Epithelial cell of proximal tubule (primary cell): Measurements from ENCODE around the gene UBIAD1. TPM values are rescaled to one million over a fixed set of nuclear protein-coding genes. Genes with fewer than 3 reads are reported as not detected.
"Not testable (repeated sequence)": the region's sequence is repeated elsewhere in the genome, so short reads cannot be mapped to it uniquely, and the experiment has no call there.

Experiments used
- DNase-seq: peaks from one replicate; pipeline ENCODE4 v3.0.0-alpha.2; 2011; ENCODE audit warnings: low read depth
- H3K4me3 ChIP-seq: 2 replicates; pipeline ENCODE4 v1.5.1; 2011; ENCODE audit warnings: low read depth, mild to moderate bottlenecking, low read length
- CTCF ChIP-seq: conservative IDR thresholded peaks from 2 replicates; pipeline ENCODE4 v1.5.1; 2012; ENCODE audit warnings: low read depth, mild to moderate bottlenecking, low read length
- total RNA-seq: library from RNA; depleted of rRNA; stranded (reverse); fragments of >200 nt; gene quantifications from 2 replicates; pipeline ENCODE4 v1.2.3, GENCODE V29; 2015

Gene UBIAD1
- total RNA-seq, 1 donor from 2014 or later: 6.2 TPM

DNA sequence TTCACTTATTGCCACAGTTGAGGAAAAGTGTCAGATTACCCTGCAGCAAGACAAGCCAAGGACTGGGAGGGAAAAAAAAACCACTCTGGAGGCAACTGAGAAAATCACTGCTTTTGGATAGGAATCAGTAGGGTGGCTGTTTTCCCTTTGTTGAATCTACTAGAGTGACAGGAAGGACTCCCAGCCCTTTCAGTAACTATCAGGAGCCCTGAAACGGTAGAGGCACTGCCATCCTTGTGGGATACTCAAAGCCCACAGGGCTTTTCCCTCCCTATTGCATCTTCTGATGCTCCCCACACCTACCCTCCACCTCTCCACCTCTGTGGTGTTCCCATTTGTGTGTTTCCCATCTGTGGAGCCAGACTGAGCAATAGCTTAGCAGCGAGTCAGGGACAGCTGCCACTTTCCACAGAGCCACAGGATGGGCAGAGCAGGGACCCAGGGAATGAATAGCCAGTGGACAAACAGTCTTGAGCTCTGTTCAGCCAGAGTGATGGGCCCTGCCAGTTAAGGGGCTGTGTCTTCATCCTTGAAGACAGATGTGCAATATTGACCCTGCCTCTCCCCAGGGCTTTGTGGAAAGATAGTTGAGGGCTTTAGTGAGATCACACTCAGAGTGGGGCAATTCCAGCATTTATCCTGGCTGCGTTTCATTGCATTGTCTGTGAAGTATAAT lies 13.9 kb downstream of the UBIAD1 start:
- TF ChIP-seq CTCF: no peak
- no peak overlapping the region for H3K4me3 ChIP-seq
- no peak for DNase-seq

DNA sequence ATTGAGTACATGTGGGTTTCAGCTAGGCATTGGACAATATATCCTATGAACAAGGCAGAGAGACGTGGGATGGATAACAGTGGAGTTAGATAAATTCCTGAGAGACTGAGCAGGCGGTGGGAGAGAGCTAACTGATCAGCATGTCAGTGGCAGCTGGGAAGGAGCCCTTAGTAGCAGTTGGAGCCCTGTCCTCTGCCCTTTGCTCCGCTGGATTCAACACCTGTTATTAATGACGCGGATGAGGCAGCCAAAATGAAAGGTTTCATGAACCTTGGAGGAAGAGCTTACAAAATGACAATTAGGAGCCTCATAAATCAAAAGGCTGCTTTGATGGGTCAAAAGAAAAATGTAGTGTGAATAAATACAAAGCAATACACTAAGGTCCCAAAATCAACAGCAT lies 16.1 kb downstream of the UBIAD1 start:
- no peak for TF ChIP-seq CTCF
- DNase-seq: no peak
- H3K4me3 ChIP-seq: no peak overlapping the region

GRCh38 chr1:11291049-11291448 lies 18.1 kb downstream of the UBIAD1 start:
- DNase-seq: no peak
- no peak overlapping the region for H3K4me3 ChIP-seq
- TF ChIP-seq CTCF: no peak

GRCh38 chr1:11293856-11294255 lies 20.9 kb downstream of the UBIAD1 start:
- no peak overlapping the region for H3K4me3 ChIP-seq
- TF ChIP-seq CTCF: no peak
- no peak for DNase-seq

DNA sequence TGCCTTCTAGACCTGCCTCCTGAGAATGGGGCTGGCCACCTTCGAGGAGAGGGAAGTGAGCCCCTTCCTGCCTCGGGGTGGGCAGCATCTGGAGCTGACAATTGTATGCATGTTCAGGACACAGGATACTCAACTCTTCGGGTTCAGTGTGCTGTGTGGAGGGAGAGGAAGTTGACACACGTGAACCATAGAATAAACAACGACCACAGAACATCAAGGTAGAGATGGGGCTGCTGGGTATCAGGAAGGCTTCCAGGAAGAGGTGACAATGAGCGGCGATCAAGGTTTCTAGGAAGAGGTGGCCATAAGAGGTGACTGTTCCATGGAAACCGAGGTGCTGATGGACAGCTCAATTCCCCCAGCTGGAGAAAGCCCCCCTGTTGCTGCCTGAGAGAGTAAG lies 22.0 kb downstream of the UBIAD1 start:
- no peak for TF ChIP-seq CTCF
- H3K4me3 ChIP-seq: no peak overlapping the region
- DNase-seq: no peak

GRCh38 chr1:11295905-11296304 lies 22.9 kb downstream of the UBIAD1 start:
- DNase-seq: no peak
- TF ChIP-seq CTCF: no peak
- H3K4me3 ChIP-seq: no peak overlapping the region

DNA sequence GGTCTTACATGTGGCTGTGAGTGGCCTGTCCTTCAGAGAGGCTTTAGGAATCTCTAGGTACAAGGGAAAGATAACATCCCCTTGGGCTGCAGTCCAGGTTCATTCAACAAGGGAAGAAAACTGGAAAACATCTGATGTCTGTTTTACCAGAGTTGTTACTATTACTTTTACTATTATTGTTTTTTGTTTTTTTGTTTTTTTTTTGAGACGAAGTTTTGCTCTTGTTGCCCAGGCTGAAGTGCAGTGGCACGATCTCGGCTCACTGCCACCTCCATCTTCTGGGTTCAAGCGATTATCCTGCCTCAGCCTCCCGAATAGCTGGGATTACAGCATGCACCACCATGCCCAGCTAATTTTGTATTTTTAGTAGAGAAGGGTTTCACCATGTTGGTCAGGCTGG lies 24.8 kb downstream of the UBIAD1 start:
- not testable (repeated sequence) for H3K4me3 ChIP-seq, DNase-seq
